ENCODE results near the gene DOCK8. TPM values are rescaled to one million over a fixed set of nuclear protein-coding genes. Genes with fewer than 3 reads are reported as not detected.
A peak's percentile ranks its signal among the peaks of the same experiment; 100 is the strongest.
"Not testable (repeated sequence)": the region's sequence is repeated elsewhere in the genome, so short reads cannot be mapped to it uniquely, and the experiment has no call there.

DOCK8 gene
- 0.04 TPM for polyA plus RNA-seq (2013, experiment 1 of 2; ENCODE audit: insufficient read length)
- 0.07 TPM for polyA plus RNA-seq (2013, experiment 2 of 2; ENCODE audit: insufficient read length)

GRCh38 chr9:214648-215493, at the start of gene DOCK8:
DOCK8 (plus strand) TSS chr9:214865; CDS start chr9:214977, 112 bp downstream.
- DNase-seq = peak; percentile 4

- not testable (repeated sequence) for DNase-seq
Observed at GRCh38 chr9:169757-170156, 44.9 kb upstream of the DOCK8 start.

- DNase-seq = not testable (repeated sequence)
Observed at GRCh38 chr9:178140-178825, 36.4 kb upstream of the DOCK8 start.

DNA sequence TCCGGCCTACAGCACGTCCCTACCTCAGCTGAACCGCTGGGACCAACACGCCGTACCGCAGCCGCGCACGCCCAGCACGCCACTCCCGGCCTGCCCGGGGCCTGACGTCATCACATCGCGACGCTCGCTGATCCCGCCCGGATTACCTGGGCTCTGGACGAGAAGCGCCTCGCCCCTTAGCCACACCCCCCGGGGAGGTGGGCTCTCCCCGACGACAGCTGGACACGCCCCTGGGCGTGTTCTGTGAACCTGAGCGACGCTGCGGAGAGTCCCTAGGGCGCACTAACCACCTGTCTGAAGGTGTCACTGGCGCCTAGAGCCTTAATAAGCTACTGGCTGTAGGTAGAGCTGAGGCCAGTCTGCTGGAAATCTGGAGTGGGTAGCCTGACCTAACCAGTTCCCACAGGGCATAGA, 35.7 kb upstream of the DOCK8 start, which contains the start of gene ZNG1A:
TSS of gene ZNG1A (minus strand) at position 87 of the 414 bp plus-strand sequence. CDS start 87 bp downstream, outside the sequence.
- not testable (repeated sequence) for DNase-seq

DNA sequence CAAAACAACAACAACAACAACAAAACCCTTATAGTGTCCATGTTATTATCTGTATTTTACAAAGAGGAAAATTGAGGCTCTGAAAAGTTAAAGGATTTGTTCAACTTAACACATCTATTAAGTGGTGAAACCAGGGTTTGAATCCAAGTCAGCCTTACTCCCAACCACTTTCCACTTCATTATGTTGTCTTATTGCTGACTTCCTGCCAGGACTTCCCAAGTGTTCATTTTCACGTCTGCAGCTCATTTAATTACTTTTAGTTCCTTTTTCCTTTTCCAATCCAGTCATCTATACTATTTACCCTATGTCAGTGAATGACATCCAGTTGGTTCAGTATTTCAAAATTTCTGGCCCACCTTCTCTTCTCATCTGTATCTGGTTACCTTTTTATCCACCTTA, 15.1 kb upstream of the DOCK8 start:
- DNase-seq = not testable (repeated sequence)

DNA sequence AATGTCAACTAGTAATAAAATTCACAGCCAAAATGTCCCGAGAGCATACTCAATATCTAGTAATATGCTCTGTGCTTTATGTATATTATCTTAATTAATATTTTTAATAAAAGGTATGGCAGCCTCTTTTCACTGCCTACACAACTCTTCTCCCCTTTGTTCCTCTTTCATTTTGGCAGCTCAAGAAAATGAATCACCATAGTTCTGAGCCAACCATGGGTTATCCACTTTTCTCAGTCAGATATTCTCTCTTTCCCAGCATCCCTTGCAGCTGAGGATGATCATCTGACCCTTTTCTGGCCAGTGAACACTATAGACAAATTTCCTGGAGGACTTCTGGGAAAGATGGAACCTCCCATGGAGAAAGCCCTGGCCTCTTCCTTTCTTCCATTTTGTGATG, 8.2 kb upstream of the DOCK8 start:
- no peak for DNase-seq

GRCh38 chr9:209143-209758, 5.4 kb upstream of the DOCK8 start:
- DNase-seq = no peak

DNA sequence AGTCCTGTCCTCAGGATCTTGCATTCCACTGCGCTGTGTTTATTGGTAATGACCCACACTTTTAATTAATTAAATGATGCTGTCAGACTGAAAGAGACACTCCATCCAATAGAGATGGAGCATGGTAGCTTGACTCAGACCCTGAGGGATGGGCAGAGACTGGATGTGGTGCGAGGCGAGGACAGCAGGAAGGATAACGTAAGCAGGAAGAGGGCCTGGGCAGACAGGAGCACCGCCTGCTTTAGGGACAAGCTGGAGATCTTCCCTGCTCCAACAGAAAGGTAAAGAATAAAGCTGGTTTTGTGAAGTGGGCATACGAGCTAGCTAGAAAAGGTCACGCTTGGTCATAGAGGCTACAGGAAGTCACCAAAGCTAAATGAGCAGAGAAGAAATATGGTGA, 3.6 kb upstream of the DOCK8 start:
- DNase-seq = no peak

DNA sequence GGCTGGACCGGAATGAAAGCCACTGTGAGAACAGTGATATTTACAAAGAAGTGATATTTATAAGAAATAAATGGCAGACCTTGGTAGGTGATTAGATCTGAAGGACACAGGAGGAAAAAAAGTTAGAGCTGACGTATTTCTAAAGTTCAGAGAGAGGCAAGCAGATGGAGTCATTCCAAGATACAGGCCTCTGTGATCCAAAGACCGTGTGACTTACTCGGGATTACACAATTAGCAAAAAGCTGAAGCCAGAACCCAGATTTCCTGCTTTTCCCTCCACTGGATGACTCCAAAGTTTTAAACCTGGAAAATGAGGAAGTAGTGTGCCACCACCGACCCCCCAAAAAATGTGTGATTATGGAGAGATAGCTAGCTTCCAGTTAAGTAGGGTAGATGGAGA, 3.1 kb upstream of the DOCK8 start:
- no peak for DNase-seq

- no peak for DNase-seq
Observed at GRCh38 chr9:212297-212696, 2.4 kb upstream of the DOCK8 start.

DNA sequence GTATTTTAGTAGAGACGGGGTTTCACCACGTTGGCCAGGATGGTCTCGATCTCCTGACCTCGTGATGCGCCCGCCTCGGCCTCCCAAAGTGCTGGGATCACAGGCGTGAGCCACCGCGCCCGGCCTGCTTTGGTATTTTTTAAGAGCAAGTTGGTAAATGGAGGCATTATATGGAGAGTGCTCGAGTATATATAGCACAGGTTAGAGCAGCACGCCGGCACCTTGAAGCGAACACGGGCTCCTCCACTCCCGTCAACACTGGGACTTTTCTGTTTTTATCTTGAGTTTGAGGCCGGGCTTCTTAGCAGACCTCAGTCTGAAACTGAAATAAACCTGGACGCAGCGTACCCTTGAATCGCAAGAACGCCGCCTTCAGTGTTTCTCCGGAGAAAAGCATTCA, 764 bp upstream of the DOCK8 start:
- DNase-seq = not testable (repeated sequence)

DNA sequence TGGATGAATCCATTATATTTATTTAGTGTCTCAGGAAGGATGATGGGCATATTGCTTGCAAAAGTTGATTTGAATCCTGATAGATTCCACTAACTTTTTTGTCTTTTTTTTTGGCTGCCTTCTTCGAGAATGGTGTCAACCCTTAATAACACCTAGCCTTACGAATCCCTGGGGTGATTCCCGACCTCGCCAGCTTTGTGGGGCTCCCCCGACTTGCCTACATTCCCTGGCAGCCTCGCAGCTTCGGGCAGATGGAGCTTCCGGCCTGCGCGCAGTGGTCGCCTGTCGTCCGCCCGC, 366 bp upstream of the DOCK8 start:
- DNase-seq = no peak

DNA sequence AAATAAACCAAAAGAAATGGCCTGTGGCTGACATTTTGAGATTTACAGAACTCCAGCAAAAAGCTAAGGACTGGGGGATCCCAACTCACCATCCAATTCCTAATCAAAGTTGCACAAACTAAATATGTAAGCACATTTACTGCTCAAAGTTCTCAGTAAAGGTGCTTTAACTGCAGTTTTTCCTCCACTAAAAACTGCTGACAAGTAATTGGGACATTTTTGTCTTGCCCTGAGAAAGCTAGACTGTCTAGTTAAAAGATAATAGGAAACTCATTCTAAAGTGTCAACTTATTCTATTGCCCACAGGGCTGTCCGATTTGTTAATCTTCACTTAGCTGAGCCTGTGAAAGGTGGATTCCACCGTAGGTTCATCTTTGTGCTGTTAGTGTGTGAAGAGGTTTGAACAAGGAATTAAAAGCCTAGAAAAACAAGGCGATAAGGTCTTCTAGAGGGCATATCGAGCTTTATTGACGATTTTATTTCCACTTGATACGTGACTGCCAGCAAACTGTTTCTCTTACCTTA, 1.0 kb downstream of the DOCK8 start:
- no peak for DNase-seq

- DNase-seq = no peak
Observed at GRCh38 chr9:216866-217265, 2.2 kb downstream of the DOCK8 start.

DNA sequence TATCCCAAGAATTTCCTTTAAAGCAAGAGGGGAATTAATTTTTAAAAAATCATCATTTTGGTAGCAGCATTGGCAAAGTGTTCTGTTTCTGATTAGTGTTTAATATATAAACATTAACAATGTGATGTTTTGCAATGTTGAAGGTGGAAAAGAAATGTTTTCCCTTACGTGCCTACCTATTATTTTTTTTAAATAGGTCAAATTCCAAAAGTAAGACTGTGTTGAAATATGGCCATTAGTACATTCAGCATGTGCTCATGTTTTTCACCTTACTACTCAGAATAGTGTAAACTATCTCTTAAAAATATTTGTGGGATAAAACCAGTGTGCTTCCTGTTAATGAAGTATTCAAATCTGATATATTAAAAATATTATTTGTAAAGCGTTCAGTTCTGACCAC, 3.3 kb downstream of the DOCK8 start:
- no peak for DNase-seq

DNA sequence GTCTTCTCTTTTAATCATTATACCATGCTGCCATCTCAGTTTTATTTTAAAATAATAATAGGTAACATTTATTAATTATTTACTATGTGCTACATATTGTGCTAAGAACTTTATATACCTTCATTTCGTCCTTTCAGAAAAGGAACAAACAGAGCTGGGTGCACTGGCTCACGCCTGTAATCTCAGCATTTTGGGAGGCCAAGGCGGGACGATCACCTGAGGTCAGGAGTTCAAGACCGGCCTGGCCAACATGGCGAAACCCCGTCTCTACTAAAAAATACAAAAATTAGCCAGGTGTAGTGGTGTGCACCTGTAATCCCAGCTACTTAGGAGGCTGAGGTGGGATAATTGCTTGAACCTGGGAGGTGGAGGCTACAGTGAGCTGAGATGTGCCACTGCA, 4.4 kb downstream of the DOCK8 start:
- not testable (repeated sequence) for DNase-seq

- no peak for DNase-seq
Observed at GRCh38 chr9:219670-220365, 5.2 kb downstream of the DOCK8 start.

DNA sequence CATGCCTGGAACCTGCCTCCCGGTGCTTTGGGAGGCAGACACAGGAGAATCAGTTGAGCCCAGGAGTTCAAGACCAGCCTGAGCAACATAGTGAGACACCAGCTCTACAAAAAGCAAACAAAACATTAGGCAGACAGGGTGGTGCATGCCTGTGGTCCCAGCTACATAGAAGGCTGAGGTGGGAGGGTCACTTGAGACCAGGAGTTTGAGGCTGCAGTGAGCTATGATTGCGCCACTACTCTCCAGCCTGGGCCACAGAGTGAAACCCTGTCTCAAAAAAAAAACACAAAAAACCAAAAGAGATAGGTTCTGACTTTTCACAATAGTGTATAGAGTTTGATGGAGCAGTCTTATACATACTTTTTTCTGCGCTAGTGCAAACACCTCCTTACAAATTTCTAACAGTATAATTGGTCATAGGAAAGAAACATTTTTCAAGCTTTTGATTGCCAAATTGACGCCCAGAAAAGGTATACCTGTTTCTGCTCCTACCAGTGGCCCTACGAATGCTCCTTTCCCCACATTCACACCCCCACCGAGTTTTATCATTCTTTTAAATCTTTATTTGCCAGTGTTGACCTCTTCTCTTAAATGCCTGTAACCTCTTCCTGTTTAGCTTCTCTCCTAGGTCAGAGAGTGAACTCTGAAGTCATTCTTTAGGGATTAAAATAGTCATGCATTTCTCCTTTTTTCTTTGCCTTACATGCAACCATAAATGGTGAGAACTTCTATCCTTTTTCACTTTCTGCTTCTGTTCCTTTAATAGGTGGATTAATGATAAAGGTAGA, 7.5 kb downstream of the DOCK8 start:
- no peak for DNase-seq

DNA sequence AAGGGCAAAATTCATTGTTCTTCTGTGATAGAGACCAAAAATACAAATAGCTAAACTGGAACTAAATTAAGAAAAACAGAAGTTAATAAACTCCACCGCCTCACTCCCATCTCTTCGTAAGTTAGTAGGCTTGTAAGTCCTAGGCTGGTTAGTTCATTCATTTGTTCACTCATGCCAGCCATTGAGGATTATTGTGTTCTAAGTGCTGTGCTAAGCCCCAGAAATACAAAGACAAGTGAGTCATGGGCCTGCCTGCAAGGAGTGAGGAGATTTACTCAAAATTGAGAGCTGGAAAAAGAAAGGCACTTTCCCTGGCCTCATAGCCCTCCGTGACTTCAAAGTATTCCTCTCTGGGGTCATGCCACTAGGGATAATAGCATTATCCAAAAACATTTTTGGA, 8.5 kb downstream of the DOCK8 start:
- DNase-seq = no peak

GRCh38 chr9:224026-224425, 9.4 kb downstream of the DOCK8 start:
- no peak for DNase-seq

Measured in fibroblast of skin of abdomen (primary cell).